Mucosa of stomach (tissue), 1 donor: Measurements from ENCODE around the gene FAM53A.
"Not testable (repeated sequence)": the region's sequence is repeated elsewhere in the genome, so short reads cannot be mapped to it uniquely, and the experiment has no call there.

ENCODE experiments used
- H3K27me3 ChIP-seq: one replicate; pipeline ENCODE4 v1.7.0; 2013; ENCODE audit warnings: mild to moderate bottlenecking, low read length; ENCODE audit not compliant: control insufficient read depth, insufficient read depth
- H3K36me3 ChIP-seq: one replicate; pipeline ENCODE4 v1.7.0; 2013; ENCODE audit warnings: low read length; ENCODE audit not compliant: control insufficient read depth, insufficient read depth
- H3K4me1 ChIP-seq: one replicate; pipeline ENCODE4 v1.7.0; 2013; ENCODE audit warnings: mild to moderate bottlenecking, low read length; ENCODE audit not compliant: control insufficient read depth, insufficient read depth
- H3K4me3 ChIP-seq: one replicate; pipeline ENCODE4 v1.7.0; 2013; ENCODE audit warnings: low read length
- H3K9ac ChIP-seq: one replicate; pipeline ENCODE4 v1.7.0; 2013; ENCODE audit warnings: mild to moderate bottlenecking, low read length, moderate library complexity
- H3K9me3 ChIP-seq: one replicate; pipeline ENCODE4 v1.7.0; 2013; ENCODE audit warnings: mild to moderate bottlenecking, low read length, moderate library complexity; ENCODE audit not compliant: control insufficient read depth
- donor health status: Pancreatic carcinoma.

FAM53A gene

GRCh38 chr4:1674682-1675081, 9.4 kb downstream of the FAM53A start:
- H3K9ac ChIP-seq = no peak overlapping the region
- H3K4me1 ChIP-seq = no peaks in the 10 kb centered on the region
- H3K27me3 ChIP-seq = peaks cover 3% of the 10 kb centered on the region
- H3K36me3 ChIP-seq = no peaks in the 10 kb centered on the region
- H3K4me3 ChIP-seq = no peak overlapping the region
- H3K9me3 ChIP-seq = no peaks in the 10 kb centered on the region

- Histone ChIP-seq H3K4me3 (no peak overlapping the region), H3K9ac (no peak overlapping the region), H3K27me3 (peaks cover 3% of the 10 kb centered on the region)
Observed at GRCh38 chr4:1673671-1674070, 10.4 kb downstream of the FAM53A start.

GRCh38 chr4:1671011-1671410, 13.1 kb downstream of the FAM53A start:
- H3K4me3 ChIP-seq, H3K36me3 ChIP-seq, H3K4me1 ChIP-seq, H3K9ac ChIP-seq, H3K9me3 ChIP-seq, H3K27me3 ChIP-seq: not testable (repeated sequence)

More at GRCh38 chr4:1673671-1674070, 10.4 kb downstream of the FAM53A start:
- Histone ChIP-seq H3K9me3 (no peaks in the 10 kb centered on the region), H3K4me1 (no peaks in the 10 kb centered on the region), H3K36me3 (no peaks in the 10 kb centered on the region)

GRCh38 chr4:1670279-1670678, 13.8 kb downstream of the FAM53A start:
- no peaks in the 10 kb centered on the region for H3K9me3 ChIP-seq

GRCh38 chr4:1669850-1670249, 14.3 kb downstream of the FAM53A start:
- Histone ChIP-seq H3K27me3 (no peaks in the 10 kb centered on the region), H3K9me3 (no peaks in the 10 kb centered on the region)

More at GRCh38 chr4:1670279-1670678, 13.8 kb downstream of the FAM53A start:
- Histone ChIP-seq H3K4me1 (no peaks in the 10 kb centered on the region), H3K36me3 (no peaks in the 10 kb centered on the region), H3K27me3 (peaks cover under 1% of the 10 kb centered on the region), H3K9ac (no peak overlapping the region), H3K4me3 (no peak overlapping the region)

GRCh38 chr4:1669270-1669669, 14.8 kb downstream of the FAM53A start:
- Histone ChIP-seq H3K4me3 (no peak overlapping the region), H3K27me3 (no peaks in the 10 kb centered on the region), H3K4me1 (no peaks in the 10 kb centered on the region), H3K9me3 (no peaks in the 10 kb centered on the region), H3K36me3 (no peaks in the 10 kb centered on the region), H3K9ac (no peak overlapping the region)

More at GRCh38 chr4:1669850-1670249, 14.3 kb downstream of the FAM53A start:
- H3K4me3 ChIP-seq = no peak overlapping the region
- H3K9ac ChIP-seq = no peak overlapping the region
- no peaks in the 10 kb centered on the region for H3K36me3 ChIP-seq
- H3K4me1 ChIP-seq = no peaks in the 10 kb centered on the region

GRCh38 chr4:1668488-1668840, 15.6 kb downstream of the FAM53A start:
- H3K27me3 ChIP-seq = no peaks in the 10 kb centered on the region
- no peaks in the 10 kb centered on the region for H3K36me3 ChIP-seq
- H3K9me3 ChIP-seq = no peaks in the 10 kb centered on the region
- no peak overlapping the region for H3K9ac ChIP-seq
- no peaks in the 10 kb centered on the region for H3K4me1 ChIP-seq
- H3K4me3 ChIP-seq = no peak overlapping the region

GRCh38 chr4:1667273-1667672, 16.8 kb downstream of the FAM53A start:
- Histone ChIP-seq H3K9me3 (no peaks in the 10 kb centered on the region), H3K4me3 (no peak overlapping the region), H3K36me3 (no peaks in the 10 kb centered on the region), H3K9ac (no peak overlapping the region), H3K4me1 (no peaks in the 10 kb centered on the region), H3K27me3 (no peaks in the 10 kb centered on the region)

- no peaks in the 10 kb centered on the region for H3K36me3 ChIP-seq
- H3K27me3 ChIP-seq = no peaks in the 10 kb centered on the region
- no peaks in the 10 kb centered on the region for H3K4me1 ChIP-seq
- no peak overlapping the region for H3K4me3 ChIP-seq
- H3K9me3 ChIP-seq = no peaks in the 10 kb centered on the region
- H3K9ac ChIP-seq = no peak overlapping the region
Observed at GRCh38 chr4:1666391-1666790, 17.7 kb downstream of the FAM53A start.

GRCh38 chr4:1664141-1664540, 20.0 kb downstream of the FAM53A start:
- H3K4me1 ChIP-seq = no peaks in the 10 kb centered on the region
- no peaks in the 10 kb centered on the region for H3K9me3 ChIP-seq
- no peaks in the 10 kb centered on the region for H3K27me3 ChIP-seq
- H3K36me3 ChIP-seq = no peaks in the 10 kb centered on the region
- no peak overlapping the region for H3K4me3 ChIP-seq
- H3K9ac ChIP-seq = no peak overlapping the region

GRCh38 chr4:1663549-1663948, 20.6 kb downstream of the FAM53A start:
- no peaks in the 10 kb centered on the region for H3K4me1 ChIP-seq
- no peak overlapping the region for H3K4me3 ChIP-seq
- H3K36me3 ChIP-seq = no peaks in the 10 kb centered on the region
- no peaks in the 10 kb centered on the region for H3K27me3 ChIP-seq
- H3K9me3 ChIP-seq = no peaks in the 10 kb centered on the region
- no peak overlapping the region for H3K9ac ChIP-seq

GRCh38 chr4:1661695-1662094, 22.4 kb downstream of the FAM53A start:
- Histone ChIP-seq H3K27me3 (no peaks in the 10 kb centered on the region), H3K9ac (no peak overlapping the region), H3K9me3 (no peaks in the 10 kb centered on the region), H3K4me1 (no peaks in the 10 kb centered on the region), H3K36me3 (no peaks in the 10 kb centered on the region), H3K4me3 (no peak overlapping the region)

- no peaks in the 10 kb centered on the region for H3K27me3 ChIP-seq
- no peaks in the 10 kb centered on the region for H3K4me1 ChIP-seq
- H3K9ac ChIP-seq = no peak overlapping the region
- H3K36me3 ChIP-seq = no peaks in the 10 kb centered on the region
- no peaks in the 10 kb centered on the region for H3K9me3 ChIP-seq
- no peak overlapping the region for H3K4me3 ChIP-seq
Observed at GRCh38 chr4:1660948-1661677, 23.0 kb downstream of the FAM53A start.
